GM19023 (cell line): ENCODE measurements around the gene GSKIP.
A peak's percentile ranks its signal among the peaks of the same experiment; 100 is the strongest.

Experiments used
- ATAC-seq: cut with Tn5 transposase; IDR thresholded peaks from one replicate; pipeline ENCODE4 v1.9.1; 2021; ENCODE audit warnings: mild to moderate bottlenecking, moderate library complexity; ENCODE audit not compliant: unreplicated experiment

The GSKIP gene

GRCh38 chr14:96376093-96376492 is 12.8 kb downstream of the GSKIP start:
- no peak for ATAC-seq

- ATAC-seq, result peak; percentile 78
These were observed 17.4 kb downstream of the GSKIP start for GRCh38 chr14:96380735-96381134.

GRCh38 chr14:96383445-96383844 is 20.1 kb downstream of the GSKIP start:
- ATAC-seq, result no peak

GRCh38 chr14:96384053-96384452 is 20.7 kb downstream of the GSKIP start:
- ATAC-seq, result no peak

- no peak for ATAC-seq
These were observed 21.4 kb downstream of the GSKIP start for GRCh38 chr14:96384740-96385139.

- ATAC-seq, result no peak
These were observed 22.1 kb downstream of the GSKIP start for GRCh38 chr14:96385385-96385784.

GRCh38 chr14:96390965-96391292 is 27.6 kb downstream of the GSKIP start:
- no peak for ATAC-seq

- peak; percentile 92 for ATAC-seq
These were observed 28.2 kb downstream of the GSKIP start for GRCh38 chr14:96391293-96392118.

- no peak for ATAC-seq
These were observed 29.9 kb downstream of the GSKIP start for GRCh38 chr14:96393071-96393691.

GRCh38 chr14:96394047-96394815 is 30.9 kb downstream of the GSKIP start:
- no peak for ATAC-seq

- ATAC-seq, result no peak
These were observed 35.1 kb downstream of the GSKIP start for GRCh38 chr14:96398432-96398831.

GRCh38 chr14:96398921-96399320 is 35.6 kb downstream of the GSKIP start:
- ATAC-seq, result no peak

- no peak for ATAC-seq
These were observed 36.1 kb downstream of the GSKIP start for GRCh38 chr14:96399405-96399804.

- ATAC-seq, result no peak
These were observed 37.2 kb downstream of the GSKIP start for GRCh38 chr14:96400495-96400894.

GRCh38 chr14:96403409-96403808 is 40.1 kb downstream of the GSKIP start:
- no peak for ATAC-seq

- no peak for ATAC-seq
These were observed 42.4 kb downstream of the GSKIP start for GRCh38 chr14:96405677-96406076.

GRCh38 chr14:96407935-96408570 is 44.7 kb downstream of the GSKIP start:
- ATAC-seq, result no peak

GRCh38 chr14:96408608-96409007 is 45.3 kb downstream of the GSKIP start:
- ATAC-seq, result no peak

- no peak for ATAC-seq
These were observed 46.4 kb downstream of the GSKIP start for GRCh38 chr14:96409701-96410100.

GRCh38 chr14:96410119-96410518 is 46.8 kb downstream of the GSKIP start:
- ATAC-seq, result no peak

- no peak for ATAC-seq
These were observed 50.2 kb downstream of the GSKIP start for GRCh38 chr14:96413526-96413925.
